Ascending aorta (tissue), 2 donors: ENCODE data around the gene IZUMO4. TPM values are rescaled to one million over a fixed set of nuclear protein-coding genes. Genes with fewer than 3 reads are reported as not detected.
"Not testable (repeated sequence)": the region's sequence is repeated elsewhere in the genome, so short reads cannot be mapped to it uniquely, and the experiment has no call there.

Source experiments
- DNase-seq, 2 donors: peaks; one replicate each; pipeline ENCODE4 v3.0.0-alpha.2; 2019; ENCODE audit warnings: low spot score in 2 of 2
- H3K27ac ChIP-seq, 2 donors: fragments of 200-600 bp; sonication (generic); one replicate each; pipeline ENCODE4 v1.5.1; 2016 to 2017; ENCODE audit warnings: mild to moderate bottlenecking in 1 of 2
- H3K27me3 ChIP-seq: fragments of 200-600 bp; sonication (generic); one replicate; pipeline ENCODE4 v1.5.1; 2017
- H3K36me3 ChIP-seq, 2 donors: fragments of 200-600 bp; sonication (generic); one replicate each; pipeline ENCODE4 v1.5.1; 2016
- H3K4me1 ChIP-seq, 2 donors: fragments of 200-600 bp; sonication (generic); one replicate each; pipeline ENCODE4 v1.5.1; 2016 to 2017; ENCODE audit warnings: mild to moderate bottlenecking in 1 of 2
- H3K4me3 ChIP-seq, 2 donors: fragments of 200-600 bp; sonication (generic); one replicate each; pipeline ENCODE4 v1.5.1; 2016 to 2017; ENCODE audit warnings: mild to moderate bottlenecking in 1 of 2
- H3K9me3 ChIP-seq, 2 donors: fragments of 200-600 bp; sonication (generic); one replicate each; pipeline ENCODE4 v1.5.1; 2016
- CTCF ChIP-seq, 3 experiments: fragments of 200-600 bp in 2 of 3; fragments of 450-650 bp in 1 of 3; sonication (generic) in 2 of 3; IDR thresholded peaks; one replicate each; pipeline ENCODE4 v1.5.1; 2016 to 2019; ENCODE audit warnings: antibody characterized with exemption in 3 of 3, mild to moderate bottlenecking in 1 of 3, moderate library complexity in 1 of 3
- intact Hi-C: fragments of 100-400 bp; cut with DNase I; formaldehyde crosslinking; loops from one replicate; pipeline ENCODE4 v1.15.1; 2023
- total RNA-seq: library from RNA; depleted of rRNA; stranded (reverse); fragments of >200 nt; gene quantifications from one replicate; pipeline ENCODE4 v1.1.0, GENCODE V29; 2016

IZUMO4 gene
- total RNA-seq, 1 donor from 2014 or later, result not detected

DNA sequence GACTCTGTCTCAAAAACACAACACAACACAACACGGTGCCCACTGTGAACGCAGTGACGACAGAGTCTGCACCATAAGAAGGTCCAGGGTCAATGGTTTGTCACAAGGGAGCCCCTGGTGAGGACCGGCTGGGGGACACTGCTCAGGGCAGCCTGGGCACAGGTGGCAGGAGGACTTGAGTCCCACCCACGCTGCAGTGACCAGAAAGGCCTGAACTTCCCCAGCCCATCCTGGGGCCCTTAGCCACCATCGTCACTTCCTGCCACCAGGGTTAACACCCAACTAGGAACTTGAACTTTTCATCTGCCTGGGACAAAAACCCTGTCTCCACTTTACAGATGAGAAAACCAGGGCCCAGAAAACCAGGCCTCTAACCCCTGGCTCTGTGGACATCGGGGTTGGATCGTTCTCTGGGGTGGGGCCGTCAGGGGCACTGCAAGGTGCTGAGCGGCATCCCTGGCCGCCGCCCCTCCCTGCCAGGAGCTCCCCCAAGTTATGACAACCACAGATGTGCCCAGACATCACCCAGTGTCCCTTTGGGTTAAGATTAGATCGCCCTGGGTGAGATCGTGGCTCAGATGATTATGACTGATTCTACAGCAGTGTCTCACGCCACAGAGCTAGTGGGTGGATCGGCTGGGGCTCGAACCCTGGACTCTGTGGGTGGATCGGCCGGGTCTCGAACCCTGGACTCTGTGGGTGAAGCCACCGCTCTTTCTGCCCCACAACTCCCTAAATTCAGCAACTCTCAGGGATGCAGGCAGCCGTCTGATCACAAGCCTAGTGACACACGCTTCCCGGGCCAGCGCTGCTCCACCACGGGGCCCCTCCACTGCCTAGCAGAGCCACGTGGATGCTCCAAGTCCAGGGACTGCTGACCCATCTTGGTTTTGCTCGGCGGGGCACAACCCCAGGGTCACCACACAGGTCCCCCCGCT, 14.6 kb upstream of the IZUMO4 start:
- DNase-seq, result no peak
- Histone ChIP-seq H3K27ac (peak overlapping the region; percentile 1 to 26), H3K36me3 (peaks cover 47 to 56% of the 10 kb centered on the region in 2 donors), H3K4me1 (no peaks in the 10 kb centered on the region), H3K9me3 (no peaks in the 10 kb centered on the region), H3K27me3 (no peaks in the 10 kb centered on the region), H3K4me3 (no peak overlapping the region)
- intact Hi-C loops, result no loop called here
- no peak for TF ChIP-seq CTCF (IDR thresholded peaks at IDR 0.05)

- H3K4me1 ChIP-seq, result no peaks in the 10 kb centered on the region
- H3K27ac ChIP-seq, result peak overlapping the region; percentile 38 to 46
- peaks cover 35 to 44% of the 10 kb centered on the region in 2 donors for H3K36me3 ChIP-seq
- intact Hi-C loops, result no loop called here
- peak overlapping the region in 1 of 2 donors; percentile 33 for H3K4me3 ChIP-seq
- TF ChIP-seq CTCF (IDR thresholded peaks at IDR 0.05), result no peak
- H3K9me3 ChIP-seq, result no peaks in the 10 kb centered on the region
- DNase-seq, result no peak
- no peaks in the 10 kb centered on the region for H3K27me3 ChIP-seq
Observed at GRCh38 chr19:2083174-2083854, 13.4 kb upstream of the IZUMO4 start.

GRCh38 chr19:2084993-2085720, 11.6 kb upstream of the IZUMO4 start:
- no peaks in the 10 kb centered on the region for H3K9me3 ChIP-seq
- peak; percentile 56 to 87 for DNase-seq
- intact Hi-C loops, result no loop called here
- peak overlapping the region; percentile 27 to 36 for H3K27ac ChIP-seq
- TF ChIP-seq CTCF (IDR thresholded peaks at IDR 0.05), result no peak
- H3K4me1 ChIP-seq, result peaks cover 0 to 5% of the 10 kb centered on the region in 2 donors
- H3K27me3 ChIP-seq, result no peaks in the 10 kb centered on the region
- no peak overlapping the region for H3K4me3 ChIP-seq
- H3K36me3 ChIP-seq, result peaks cover 19 to 26% of the 10 kb centered on the region in 2 donors

GRCh38 chr19:2086695-2087620, 9.8 kb upstream of the IZUMO4 start:
- Histone ChIP-seq H3K36me3 (peaks cover 15 to 17% of the 10 kb centered on the region in 2 donors), H3K4me1 (peaks cover 4 to 22% of the 10 kb centered on the region in 2 donors)
- H3K9me3 ChIP-seq, DNase-seq, H3K27ac ChIP-seq, intact Hi-C loops, H3K27me3 ChIP-seq, H3K4me3 ChIP-seq: not testable (repeated sequence)

DNA sequence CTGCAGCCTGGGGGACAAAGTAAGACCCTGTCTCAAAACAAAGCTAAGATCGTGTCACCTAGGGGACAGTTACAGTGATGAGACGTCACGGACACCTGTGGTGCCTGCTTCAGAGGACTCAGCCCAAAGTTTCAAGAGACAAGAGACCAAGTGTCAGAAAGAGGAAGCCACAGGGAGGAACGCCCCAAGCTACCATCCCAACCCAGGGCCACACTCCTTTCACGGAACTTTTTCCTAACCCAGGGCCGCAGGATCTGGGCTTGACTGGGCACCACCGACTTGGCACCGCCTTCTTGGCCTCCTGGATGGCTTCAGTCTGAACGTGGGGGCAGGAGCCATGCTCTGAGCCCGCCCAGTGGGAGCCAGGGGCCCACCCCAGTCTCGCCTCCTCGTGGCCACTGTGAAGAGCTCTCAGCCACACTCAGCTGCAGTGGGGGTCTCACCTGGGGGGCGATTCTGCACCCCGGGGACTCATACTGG, 9.1 kb upstream of the IZUMO4 start:
- no peak for DNase-seq
- Histone ChIP-seq H3K4me1 (peaks cover 7 to 22% of the 10 kb centered on the region in 2 donors), H3K36me3 (peaks cover 15 to 17% of the 10 kb centered on the region in 2 donors), H3K27ac (no peak overlapping the region), H3K9me3 (no peaks in the 10 kb centered on the region), H3K4me3 (no peak overlapping the region), H3K27me3 (no peaks in the 10 kb centered on the region)
- intact Hi-C loops, result no loop called here
- TF ChIP-seq CTCF (IDR thresholded peaks at IDR 0.05), result no peak
